ENCODE measurements around the gene SGSH.

SGSH gene

GRCh38 chr17:80184423-80184714, 35.8 kb downstream of the SGSH start:
- no peak for DNase-seq (ENCODE audit: extremely low read depth, low read depth)
- TF ChIP-seq CTCF (IDR thresholded peaks at IDR 0.05; ENCODE audit: low read depth, low read length, missing control alignments): no peak
- H3K4me3 ChIP-seq (replicated peaks; ENCODE audit: low read depth, low read length): no peak overlapping the region

GRCh38 chr17:80183581-80184422, 36.3 kb downstream of the SGSH start:
- H3K4me3 ChIP-seq (replicated peaks; ENCODE audit: low read depth, low read length): no peak overlapping the region
- no peak for DNase-seq (ENCODE audit: extremely low read depth, low read depth)
- no peak for TF ChIP-seq CTCF (IDR thresholded peaks at IDR 0.05; ENCODE audit: low read depth, low read length, missing control alignments)

GRCh38 chr17:80182845-80183223, 37.3 kb downstream of the SGSH start:
- H3K4me3 ChIP-seq (replicated peaks; ENCODE audit: low read depth, low read length): no peak overlapping the region
- DNase-seq (ENCODE audit: extremely low read depth, low read depth): no peak
- no peak for TF ChIP-seq CTCF (IDR thresholded peaks at IDR 0.05; ENCODE audit: low read depth, low read length, missing control alignments)

GRCh38 chr17:80182118-80182844, 37.9 kb downstream of the SGSH start:
- no peak for DNase-seq (ENCODE audit: extremely low read depth, low read depth)
- no peak overlapping the region for H3K4me3 ChIP-seq (replicated peaks; ENCODE audit: low read depth, low read length)
- no peak for TF ChIP-seq CTCF (IDR thresholded peaks at IDR 0.05; ENCODE audit: low read depth, low read length, missing control alignments)

- DNase-seq (ENCODE audit: extremely low read depth, low read depth): no peak
- no peak for TF ChIP-seq CTCF (IDR thresholded peaks at IDR 0.05; ENCODE audit: low read depth, low read length, missing control alignments)
- H3K4me3 ChIP-seq (replicated peaks; ENCODE audit: low read depth, low read length): no peak overlapping the region
Measured at GRCh38 chr17:80181431-80181830, 38.7 kb downstream of the SGSH start.

- DNase-seq (ENCODE audit: extremely low read depth, low read depth): no peak
- H3K4me3 ChIP-seq (replicated peaks; ENCODE audit: low read depth, low read length): no peak overlapping the region
Measured at GRCh38 chr17:80180192-80180591, 39.9 kb downstream of the SGSH start.

More at GRCh38 chr17:80180192-80180591, 39.9 kb downstream of the SGSH start:
- TF ChIP-seq CTCF (IDR thresholded peaks at IDR 0.05; ENCODE audit: low read depth, low read length, missing control alignments): no peak

Measured in HFF-Myc (cell line).